H9 (cell line): Measurements from ENCODE around the gene TMEM86B. TPM values are rescaled to one million over a fixed set of nuclear protein-coding genes. Genes with fewer than 3 reads are reported as not detected.

Experiments
- DNase-seq: peaks from one replicate; pipeline ENCODE4 v3.0.0-alpha.2; 2017
- H2AFZ ChIP-seq: one replicate; pipeline ENCODE4 v1.6.1; 2013; ENCODE audit warnings: mild to moderate bottlenecking, low read length, control low read depth, moderate library complexity
- H2AK5ac ChIP-seq: 2 replicates; pipeline ENCODE4 v1.6.1; 2013; ENCODE audit warnings: low read length, control low read depth, mixed read lengths; ENCODE audit not compliant: insufficient read length
- H2BK120ac ChIP-seq: one replicate; pipeline ENCODE4 v1.6.1; 2013; ENCODE audit warnings: low read depth, mild to moderate bottlenecking, low read length, control low read depth, inconsistent platforms; ENCODE audit not compliant: poor library complexity, severe bottlenecking
- H2BK12ac ChIP-seq: 2 replicates; pipeline ENCODE4 v1.6.1; 2013; ENCODE audit warnings: low read length, control low read depth, mixed read lengths, low read depth; ENCODE audit not compliant: insufficient read length
- H2BK15ac ChIP-seq: 2 replicates; pipeline ENCODE4 v1.6.1; 2013; ENCODE audit warnings: low read depth, low read length, control low read depth
- H2BK20ac ChIP-seq: one replicate; pipeline ENCODE4 v1.6.1; 2013; ENCODE audit warnings: low read depth, mild to moderate bottlenecking, low read length, control low read depth, inconsistent platforms; ENCODE audit not compliant: poor library complexity, severe bottlenecking
- H2BK5ac ChIP-seq: 2 replicates; pipeline ENCODE4 v1.6.1; 2013; ENCODE audit warnings: low read length, control low read depth, mixed read lengths; ENCODE audit not compliant: insufficient read length
- H3K14ac ChIP-seq: 2 replicates; pipeline ENCODE4 v1.6.1; 2013; ENCODE audit warnings: low read length, control low read depth; ENCODE audit not compliant: insufficient read depth
- H3K18ac ChIP-seq: 2 replicates; pipeline ENCODE4 v1.6.1; 2013; ENCODE audit warnings: low read depth, mild to moderate bottlenecking, mixed read lengths, low read length, control low read depth; ENCODE audit not compliant: insufficient read length
- H3K23ac ChIP-seq: 2 replicates; pipeline ENCODE4 v1.6.1; 2013; ENCODE audit warnings: low read length, control low read depth, mixed read lengths, low read depth; ENCODE audit not compliant: insufficient read length
- H3K23me2 ChIP-seq: 2 replicates; pipeline ENCODE4 v1.6.1; 2013; ENCODE audit warnings: low read depth, mild to moderate bottlenecking, mixed read lengths, low read length, control low read depth; ENCODE audit not compliant: insufficient read length, poor library complexity, severe bottlenecking
- H3K27ac ChIP-seq: 2 replicates; pipeline ENCODE4 v1.5.1; 2013; ENCODE audit warnings: low read length, control low read depth, mixed read lengths, low read depth; ENCODE audit not compliant: insufficient read length
- H3K27me3 ChIP-seq: 2 replicates; pipeline ENCODE4 v1.6.1; 2013; ENCODE audit warnings: low read length, control low read depth, inconsistent platforms; ENCODE audit not compliant: insufficient read depth
- H3K4ac ChIP-seq: 2 replicates; pipeline ENCODE4 v1.6.1; 2013; ENCODE audit warnings: low read depth, mild to moderate bottlenecking, control low read depth, inconsistent platforms, low read length, moderate library complexity
- H3K4me1 ChIP-seq: 2 replicates; pipeline ENCODE4 v1.6.1; 2013; ENCODE audit warnings: low read length, control low read depth, inconsistent platforms; ENCODE audit not compliant: insufficient read depth
- H3K4me2 ChIP-seq: 2 replicates; pipeline ENCODE4 v1.6.1; 2013; ENCODE audit warnings: low read length, control low read depth, mixed read lengths; ENCODE audit not compliant: insufficient read length, insufficient read depth
- H3K56ac ChIP-seq: 2 replicates; pipeline ENCODE4 v1.6.1; 2013; ENCODE audit warnings: low read depth, mild to moderate bottlenecking, mixed read lengths, low read length, control low read depth; ENCODE audit not compliant: insufficient read length
- H3K79me1 ChIP-seq: 2 replicates; pipeline ENCODE4 v1.6.1; 2013; ENCODE audit warnings: low read depth, mild to moderate bottlenecking, moderate library complexity, low read length, control low read depth, inconsistent platforms; ENCODE audit not compliant: insufficient read depth, poor library complexity, severe bottlenecking
- H3K79me2 ChIP-seq: 2 replicates; pipeline ENCODE4 v1.6.1; 2013; ENCODE audit warnings: low read length, control low read depth, inconsistent platforms; ENCODE audit not compliant: insufficient read depth
- H3K9ac ChIP-seq: 2 replicates; pipeline ENCODE4 v1.6.1; 2013; ENCODE audit warnings: low read length, control low read depth, mixed read lengths; ENCODE audit not compliant: insufficient read length; ENCODE audit errors: extremely low read depth
- H3K9me3 ChIP-seq: one replicate; pipeline ENCODE4 v1.6.1; 2013; ENCODE audit warnings: low read depth, low read length, inconsistent platforms; ENCODE audit not compliant: control insufficient read depth
- H3T11ph ChIP-seq: one replicate; pipeline ENCODE4 v1.6.1; 2013; ENCODE audit warnings: mild to moderate bottlenecking, low read length, control low read depth, inconsistent platforms
- H4K20me1 ChIP-seq: one replicate; pipeline ENCODE4 v1.6.1; 2013; ENCODE audit not compliant: control insufficient read depth, insufficient read length, insufficient read depth
- H4K5ac ChIP-seq: 2 replicates; pipeline ENCODE4 v1.6.1; 2013; ENCODE audit warnings: low read depth, mild to moderate bottlenecking, mixed read lengths, low read length, control low read depth; ENCODE audit not compliant: insufficient read length
- H4K8ac ChIP-seq: replicated peaks from 2 replicates; pipeline ENCODE4 v1.6.1; 2013; ENCODE audit warnings: low read length, control low read depth, mixed read lengths, low read depth; ENCODE audit not compliant: insufficient read length
- H4K91ac ChIP-seq: 2 replicates; pipeline ENCODE4 v1.6.1; 2013; ENCODE audit warnings: low read depth, mild to moderate bottlenecking, moderate library complexity, mixed read lengths, low read length, control low read depth; ENCODE audit not compliant: insufficient read length
- H3K27ac Mint-ChIP-seq, 3 experiments: 2 replicates in 2 of 3; 3 replicates in 1 of 3; pipeline ENCODE4 v1.8.0; 2020 to 2021; ENCODE audit warnings: mixed read lengths in 3 of 3, mild to moderate bottlenecking in 1 of 3, moderate library complexity in 1 of 3
- H3K27me3 Mint-ChIP-seq: 2 replicates; pipeline ENCODE4 v1.8.0; 2021; ENCODE audit warnings: low read depth, mild to moderate bottlenecking, moderate library complexity, mixed read lengths
- H3K36me3 Mint-ChIP-seq, 3 experiments: 2 replicates in 2 of 3; 3 replicates in 1 of 3; pipeline ENCODE4 v1.8.0; 2020 to 2021; ENCODE audit warnings: low read depth in 3 of 3, mixed read lengths in 3 of 3; ENCODE audit not compliant: insufficient read depth in 1 of 3
- H3K4me1 Mint-ChIP-seq, 2 experiments: 2 replicates each; pipeline ENCODE4 v1.8.0; 2020; ENCODE audit warnings: mixed read lengths in 2 of 2
- H3K4me3 Mint-ChIP-seq, 2 experiments: 2 replicates in 1 of 2; 3 replicates in 1 of 2; pipeline ENCODE4 v1.8.0; 2020 to 2021; ENCODE audit warnings: mild to moderate bottlenecking in 2 of 2, mixed read lengths in 2 of 2, moderate library complexity in 1 of 2
- H3K9me3 Mint-ChIP-seq, 2 experiments: 2 replicates in 1 of 2; 3 replicates in 1 of 2; pipeline ENCODE4 v1.8.0; 2020; ENCODE audit warnings: mild to moderate bottlenecking in 2 of 2, mixed read lengths in 2 of 2, moderate library complexity in 1 of 2
- WGBS: extraction: QIAGEN DNeasy Blood & Tissue Kit; methylation state at CpG from one replicate; pipeline ENCODE4 v1.1.7; 2013; ENCODE audit warnings: missing lambda C conversion rate, low lambda C conversion rate, mixed read lengths; ENCODE audit not compliant: insufficient read length; ENCODE audit errors: extremely low coverage; 5-methylcytosine and 5-hydroxymethylcytosine counted together
- total RNA-seq: library from RNA; stranded (reverse); gene quantifications from 2 replicates; pipeline ENCODE4 v1.2.1, GENCODE V29; 2021
- TF ChIP-seq, protein P1 (sequence below): fragments of 200-600 bp; sonication (generic); conservative IDR thresholded peaks from 3 replicates; pipeline ENCODE4 v1.8.0; 2021; ENCODE audit warnings: antibody characterized with exemption, mild to moderate bottlenecking

Gene TMEM86B
- total RNA-seq, 1 experiment from 2014 or later: 4.5 TPM

- Mint-ChIP-seq H3K9me3 (peaks cover 8 to 10% of the 10 kb centered on the region in 2 experiments), H3K27ac (no peak overlapping the region), H3K36me3 (peaks cover 11 to 14% (median 12%) of the 10 kb centered on the region in 3 experiments), H3K4me3 (peak overlapping the region in 1 of 2 experiments; percentile 1; a peak in 2 of 5 replicates), H3K4me1 (peaks cover 0 to 8% of the 10 kb centered on the region in 2 experiments; a peak in 1 of 4 replicates), H3K27me3 (no peaks in the 10 kb centered on the region; the same call in 1 of the 2 replicates)
- H2BK12ac ChIP-seq: no peak overlapping the region
- H4K20me1 ChIP-seq: no peaks in the 10 kb centered on the region
- no peak overlapping the region for H2AK5ac ChIP-seq
- no peak overlapping the region for H3K23ac ChIP-seq
- no peaks in the 10 kb centered on the region for H3K4me1 ChIP-seq
- no peak overlapping the region for H3K4me2 ChIP-seq
- H3K79me1 ChIP-seq: no peaks in the 10 kb centered on the region
- no peak overlapping the region for H4K5ac ChIP-seq
- TF ChIP-seq, protein P1, sequence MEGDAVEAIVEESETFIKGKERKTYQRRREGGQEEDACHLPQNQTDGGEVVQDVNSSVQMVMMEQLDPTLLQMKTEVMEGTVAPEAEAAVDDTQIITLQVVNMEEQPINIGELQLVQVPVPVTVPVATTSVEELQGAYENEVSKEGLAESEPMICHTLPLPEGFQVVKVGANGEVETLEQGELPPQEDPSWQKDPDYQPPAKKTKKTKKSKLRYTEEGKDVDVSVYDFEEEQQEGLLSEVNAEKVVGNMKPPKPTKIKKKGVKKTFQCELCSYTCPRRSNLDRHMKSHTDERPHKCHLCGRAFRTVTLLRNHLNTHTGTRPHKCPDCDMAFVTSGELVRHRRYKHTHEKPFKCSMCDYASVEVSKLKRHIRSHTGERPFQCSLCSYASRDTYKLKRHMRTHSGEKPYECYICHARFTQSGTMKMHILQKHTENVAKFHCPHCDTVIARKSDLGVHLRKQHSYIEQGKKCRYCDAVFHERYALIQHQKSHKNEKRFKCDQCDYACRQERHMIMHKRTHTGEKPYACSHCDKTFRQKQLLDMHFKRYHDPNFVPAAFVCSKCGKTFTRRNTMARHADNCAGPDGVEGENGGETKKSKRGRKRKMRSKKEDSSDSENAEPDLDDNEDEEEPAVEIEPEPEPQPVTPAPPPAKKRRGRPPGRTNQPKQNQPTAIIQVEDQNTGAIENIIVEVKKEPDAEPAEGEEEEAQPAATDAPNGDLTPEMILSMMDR: no peak
- H2BK120ac ChIP-seq: no peak overlapping the region
- H3T11ph ChIP-seq: no peak overlapping the region
- H2BK5ac ChIP-seq: no peak overlapping the region
- no peak overlapping the region for H2AFZ ChIP-seq
- no peak overlapping the region for H3K18ac ChIP-seq
- no peak overlapping the region for H3K27ac ChIP-seq
- H3K14ac ChIP-seq: no peak overlapping the region
- no peak overlapping the region for H2BK15ac ChIP-seq
- no peak for DNase-seq
- 100% methylated on average over 3 of the region's 3 CpGs for WGBS
- H3K9me3 ChIP-seq: peaks cover 8% of the 10 kb centered on the region
- H3K9ac ChIP-seq: no peak overlapping the region
- no peaks in the 10 kb centered on the region for H3K27me3 ChIP-seq
- H3K56ac ChIP-seq: no peak overlapping the region
- no peak overlapping the region for H3K4ac ChIP-seq
- no peak overlapping the region for H2BK20ac ChIP-seq
- H3K23me2 ChIP-seq: no peaks in the 10 kb centered on the region
- no peak overlapping the region for H4K91ac ChIP-seq
- H4K8ac ChIP-seq: no peak overlapping the region
- no peaks in the 10 kb centered on the region for H3K79me2 ChIP-seq
Measured at GRCh38 chr19:55266404-55266803, 37.8 kb upstream of the TMEM86B start.
